Fibroblast of lung (primary cell): Measurements from ENCODE around the gene AGT. TPM values are rescaled to one million over a fixed set of nuclear protein-coding genes. Genes with fewer than 3 reads are reported as not detected.

Experiments
- DNase-seq, 2 donors: peaks; one replicate each; pipeline versions ENCODE4 v3.0.0 to v3.0.0-alpha.2; 2010; ENCODE audit warnings: low read depth in 2 of 2
- H2AFZ ChIP-seq: 2 replicates; pipeline ENCODE4 v1.5.1; 2012; ENCODE audit warnings: low read length, control low read depth, inconsistent platforms
- H3K27ac ChIP-seq: 2 replicates; pipeline ENCODE4 v1.5.1; 2011; ENCODE audit warnings: low read length, control low read depth; ENCODE audit not compliant: insufficient read depth
- H3K27me3 ChIP-seq: 2 replicates; pipeline ENCODE4 v1.5.1; 2011; ENCODE audit warnings: mild to moderate bottlenecking, low read length; ENCODE audit not compliant: control insufficient read depth, insufficient read depth
- H3K36me3 ChIP-seq: 2 replicates; pipeline ENCODE4 v1.5.1; 2011; ENCODE audit warnings: low read length; ENCODE audit not compliant: control insufficient read depth, insufficient read depth
- H3K4me1 ChIP-seq: 2 replicates; pipeline ENCODE4 v1.5.1; 2011; ENCODE audit warnings: low read length; ENCODE audit not compliant: control insufficient read depth, insufficient read depth; ENCODE audit errors: extremely low read depth
- H3K4me2 ChIP-seq: 2 replicates; pipeline ENCODE4 v1.5.1; 2011; ENCODE audit warnings: low read length, control low read depth; ENCODE audit not compliant: insufficient read depth; ENCODE audit errors: extremely low read depth
- H3K4me3 ChIP-seq, 4 experiments: fragments of 200-600 bp in 1 of 4; sonication (generic) in 1 of 4; replicated peaks in 1 of 4; 2 replicates each; pipeline ENCODE4 v1.5.1; 2011 to 2016; ENCODE audit warnings: low read length in 4 of 4, low read depth in 3 of 4, mild to moderate bottlenecking in 3 of 4, control low read depth in 2 of 4, inconsistent platforms in 1 of 4, mixed read lengths in 1 of 4; ENCODE audit not compliant: insufficient read depth in 1 of 4; ENCODE audit errors: control extremely low read depth in 1 of 4
- H3K79me2 ChIP-seq: 2 replicates; pipeline ENCODE4 v1.5.1; 2012; ENCODE audit warnings: mild to moderate bottlenecking, low read length, inconsistent platforms; ENCODE audit not compliant: control insufficient read depth, insufficient read depth
- H3K9ac ChIP-seq: 2 replicates; pipeline ENCODE4 v1.5.1; 2011; ENCODE audit warnings: mild to moderate bottlenecking, low read length, control low read depth; ENCODE audit not compliant: insufficient read depth
- H3K9me3 ChIP-seq: 2 replicates; pipeline ENCODE4 v1.5.1; 2012; ENCODE audit warnings: low read depth, low read length; ENCODE audit not compliant: control insufficient read depth, insufficient read depth
- H4K20me1 ChIP-seq: 2 replicates; pipeline ENCODE4 v1.5.1; 2011; ENCODE audit warnings: low read length; ENCODE audit not compliant: control insufficient read depth, insufficient read depth; ENCODE audit errors: extremely low read depth
- CTCF ChIP-seq, 2 donors: IDR thresholded peaks in 1 of 2; conservative IDR thresholded peaks in 1 of 2; 1 replicate in 1 of 2; 2 replicates in 1 of 2; pipeline ENCODE4 v1.5.1; 2011 to 2012; ENCODE audit warnings: low read length in 2 of 2, control low read depth in 1 of 2, inconsistent platforms in 1 of 2, low read depth in 1 of 2, mild to moderate bottlenecking in 1 of 2
- EZH2 ChIP-seq: IDR thresholded peaks from 2 replicates; pipeline ENCODE4 v1.5.1; 2012; ENCODE audit warnings: low read length, control low read depth, mild to moderate bottlenecking; ENCODE audit errors: missing control alignments
- polyA plus RNA-seq, 2 donors: library from polyadenylated mRNA; depleted of rRNA in 1 of 2; stranded (reverse) in 1 of 2; unstranded in 1 of 2; fragments of >200 nt; gene quantifications; 2 replicates each; pipeline ENCODE4 v1.2.1, GENCODE V29; 2011 to 2012; ENCODE audit warnings: missing spikeins in 1 of 2
- total RNA-seq: library from RNA; depleted of rRNA; stranded (reverse); fragments of >200 nt; gene quantifications from 2 replicates; pipeline ENCODE4 v1.2.1, GENCODE V29; 2014

Gene AGT
- total and polyA plus RNA-seq, 2 donors (not counting 1 experiment from before 2014, with no cell fraction given) = 3.7 to 10.6 TPM

DNA sequence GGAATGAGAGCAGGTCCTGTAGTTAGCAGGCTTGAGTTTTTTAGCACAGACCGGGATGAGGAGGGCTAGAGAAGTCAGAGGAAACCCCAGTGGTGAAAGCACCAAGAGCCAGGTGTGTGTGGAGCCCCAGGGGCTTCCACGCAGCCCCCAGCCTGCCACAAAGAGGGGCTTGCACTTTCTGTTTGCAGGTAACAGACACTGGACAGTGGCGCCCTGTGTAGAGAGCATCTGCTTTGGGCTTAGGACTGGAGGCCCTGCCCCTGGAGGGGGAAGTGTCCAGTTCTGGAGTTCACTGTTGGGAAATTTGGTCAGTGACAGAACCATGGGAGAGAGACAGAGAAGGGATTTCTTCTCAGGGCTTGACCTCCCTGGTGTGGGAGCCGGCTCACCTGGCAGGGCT is 19.5 kb downstream of the AGT start:
- no peak overlapping the region for H3K27ac ChIP-seq
- TF ChIP-seq EZH2 (no peak), CTCF (conservative IDR thresholded peaks at IDR 0.05 in 1 of 2, IDR thresholded peaks at IDR 0.05 in 1 of 2; ENCODE audit: low read depth in 1 of 2, low read length in 2 of 2) (no peak)
- no peak overlapping the region for H3K4me2 ChIP-seq
- no peaks in the 10 kb centered on the region for H3K27me3 ChIP-seq
- no peak overlapping the region for H2AFZ ChIP-seq
- no peak for DNase-seq
- H4K20me1 ChIP-seq = no peaks in the 10 kb centered on the region
- H3K4me1 ChIP-seq = no peaks in the 10 kb centered on the region
- H3K9ac ChIP-seq = no peak overlapping the region
- H3K36me3 ChIP-seq = peaks cover 4% of the 10 kb centered on the region
- no peaks in the 10 kb centered on the region for H3K79me2 ChIP-seq
- H3K9me3 ChIP-seq = no peaks in the 10 kb centered on the region
- no peak overlapping the region for H3K4me3 ChIP-seq

GRCh38 chr1:230693777-230694176 is 20.1 kb downstream of the AGT start:
- Histone ChIP-seq H4K20me1 (no peaks in the 10 kb centered on the region), H3K27me3 (no peaks in the 10 kb centered on the region), H3K4me1 (no peaks in the 10 kb centered on the region), H3K9ac (no peak overlapping the region), H3K79me2 (no peaks in the 10 kb centered on the region), H3K9me3 (no peaks in the 10 kb centered on the region), H3K4me2 (no peak overlapping the region), H3K4me3 (no peak overlapping the region), H3K27ac (no peak overlapping the region), H2AFZ (no peak overlapping the region), H3K36me3 (peaks cover 4% of the 10 kb centered on the region)
- DNase-seq = no peak
- TF ChIP-seq CTCF (conservative IDR thresholded peaks at IDR 0.05 in 1 of 2, IDR thresholded peaks at IDR 0.05 in 1 of 2; ENCODE audit: low read depth in 1 of 2, low read length in 2 of 2) (no peak), EZH2 (no peak)

- Histone ChIP-seq H3K4me1 (no peaks in the 10 kb centered on the region), H3K79me2 (no peaks in the 10 kb centered on the region), H3K4me3 (no peak overlapping the region), H2AFZ (no peak overlapping the region), H3K9me3 (no peaks in the 10 kb centered on the region), H3K27ac (no peak overlapping the region), H4K20me1 (no peaks in the 10 kb centered on the region), H3K36me3 (peaks cover 4% of the 10 kb centered on the region), H3K4me2 (no peak overlapping the region), H3K27me3 (no peaks in the 10 kb centered on the region), H3K9ac (no peak overlapping the region)
- TF ChIP-seq EZH2 = no peak
- no peak for DNase-seq
These were observed 20.7 kb downstream of the AGT start for GRCh38 chr1:230693221-230693620.
